CD4-positive, alpha-beta T cell treated with Interleukin-15 for 1 hour (primary cell): ENCODE data around the gene NHSL1.

ENCODE experiments used
- DNase-seq: peaks from one replicate; pipeline ENCODE4 v3.0.0-alpha.2; 2020

Gene NHSL1

GRCh38 chr6:138400326-138400725, 99.0 kb downstream of the NHSL1 start:
- DNase-seq, result no peak

DNA sequence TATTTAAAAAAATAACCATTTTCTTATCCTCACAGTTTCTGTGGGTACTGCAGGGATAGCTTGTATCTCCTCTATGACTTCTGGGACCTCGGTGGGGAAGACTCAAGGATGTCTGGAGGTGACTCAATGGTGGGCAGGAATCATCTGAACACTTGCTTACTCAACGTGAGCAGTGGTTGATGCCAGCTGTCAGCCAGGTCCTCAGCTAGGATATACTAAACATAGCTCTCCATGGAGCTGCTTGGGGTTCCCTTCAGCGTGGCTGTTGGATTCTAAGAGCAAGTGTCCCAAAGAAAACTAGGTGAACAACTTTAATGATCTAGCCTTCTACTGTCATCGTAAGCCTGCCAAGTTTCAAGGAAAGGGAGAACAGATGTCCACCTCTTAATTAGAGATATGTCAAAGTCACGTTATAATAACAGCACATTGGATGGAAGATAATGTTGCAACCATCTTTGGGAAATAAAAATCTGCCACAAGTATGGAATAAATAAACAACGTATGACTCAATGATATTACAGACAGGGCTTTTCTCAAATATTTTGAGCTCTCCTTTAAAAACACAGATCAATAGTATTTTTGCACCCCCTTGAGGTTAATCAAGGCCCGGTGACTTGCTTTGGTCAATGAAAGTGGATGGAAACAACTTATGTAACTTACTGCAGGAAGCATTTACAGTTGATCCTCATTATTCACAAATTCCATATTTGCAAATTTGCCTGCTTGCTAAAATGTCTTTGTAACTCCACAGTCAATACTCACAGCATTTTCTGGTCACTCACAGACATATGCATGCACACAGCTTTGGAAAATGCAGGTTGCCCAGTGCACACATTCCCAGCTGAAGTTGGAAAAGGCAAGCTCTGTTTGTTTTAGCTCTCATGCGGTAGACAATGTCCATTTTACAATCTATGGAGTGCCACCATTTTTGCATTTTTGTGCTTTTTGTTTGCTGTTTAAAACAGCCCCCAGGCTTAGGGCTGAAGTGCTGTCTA, 101.9 kb downstream of the NHSL1 start:
- DNase-seq, result no peak

GRCh38 chr6:138396709-138397108, 102.6 kb downstream of the NHSL1 start:
- no peak for DNase-seq

DNA sequence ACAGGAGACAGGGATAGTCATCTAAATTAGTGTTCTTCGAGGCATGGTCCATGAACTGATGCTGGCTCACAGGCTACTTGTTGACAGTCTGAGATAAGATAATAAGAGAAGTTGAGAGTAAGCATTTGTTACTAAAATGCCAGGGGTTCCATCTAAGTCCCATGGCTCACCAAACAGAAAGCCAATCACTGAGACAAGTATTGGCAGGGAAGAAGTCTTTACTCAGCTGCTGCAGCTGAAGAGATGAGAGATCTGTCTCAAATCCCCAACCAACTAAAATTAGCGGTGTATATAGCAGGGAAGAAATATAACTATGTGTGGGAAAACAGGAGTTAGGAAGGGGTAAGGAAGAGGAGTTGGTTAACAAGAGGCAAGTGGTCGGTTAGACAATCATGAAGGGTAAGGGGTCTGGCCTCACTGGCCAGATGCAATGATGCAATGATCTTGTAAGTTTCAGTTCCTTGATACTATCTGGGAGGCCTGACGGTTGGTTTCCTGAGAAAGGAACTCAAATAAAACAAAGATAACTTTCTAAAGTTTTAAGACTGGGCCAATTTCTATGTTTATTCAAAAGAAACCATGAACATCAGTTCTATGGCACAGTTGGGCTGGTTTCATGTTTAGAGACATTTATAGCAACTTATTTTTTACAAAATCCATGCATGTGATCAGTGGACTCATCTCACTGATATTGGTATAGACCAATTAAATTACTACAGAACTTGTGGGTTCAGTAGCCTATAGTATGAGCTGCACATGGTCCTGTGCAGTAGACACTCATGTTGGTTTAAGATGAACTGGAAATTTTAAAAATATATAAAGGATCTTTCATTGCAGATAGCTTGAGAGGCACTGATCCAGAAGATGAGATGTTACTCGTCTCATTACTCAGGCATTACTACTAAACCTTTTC, 105.2 kb downstream of the NHSL1 start:
- no peak for DNase-seq

DNA sequence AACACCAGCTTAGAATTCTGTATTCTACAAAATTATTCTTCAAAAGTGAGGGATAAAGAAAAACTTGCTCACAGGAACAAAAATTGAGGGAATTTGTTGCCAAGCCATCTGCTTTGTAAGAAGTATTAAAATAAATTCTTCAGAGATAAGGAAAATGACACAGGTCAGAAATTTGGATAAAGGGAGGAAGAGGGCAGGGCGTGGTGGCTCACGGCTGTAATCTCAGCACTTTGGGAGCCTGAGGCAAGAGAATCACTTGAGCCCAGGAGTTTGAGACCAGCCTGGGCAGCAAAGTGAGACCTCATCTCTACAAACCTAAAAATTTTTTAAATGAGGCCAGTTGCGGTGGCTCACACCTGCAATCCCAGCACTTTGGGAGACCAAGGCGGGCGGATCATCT, 109.7 kb downstream of the NHSL1 start:
- DNase-seq, result no peak

- no peak for DNase-seq
Observed at GRCh38 chr6:138387577-138388368, 111.5 kb downstream of the NHSL1 start.

DNA sequence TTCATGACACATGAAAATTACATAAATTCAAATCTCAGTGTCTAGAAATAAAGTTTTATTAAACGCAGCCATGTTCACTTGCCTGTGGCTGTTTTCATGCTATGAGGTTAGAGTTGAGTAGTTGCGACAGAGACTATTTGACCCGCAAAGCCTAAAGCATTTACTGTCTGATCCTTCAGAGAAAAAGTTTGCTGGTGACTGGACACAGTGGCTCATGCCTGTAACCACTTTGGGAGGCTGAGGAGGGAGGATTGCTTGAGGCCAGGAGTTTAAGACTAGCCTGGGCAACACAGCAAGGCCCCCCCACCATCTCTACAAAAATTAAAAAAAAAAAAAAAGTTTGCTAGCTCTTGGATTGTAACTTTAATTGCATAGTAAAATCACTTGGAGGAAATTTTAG, 112.4 kb downstream of the NHSL1 start:
- no peak for DNase-seq

GRCh38 chr6:138383776-138384175, 115.5 kb downstream of the NHSL1 start:
- no peak for DNase-seq

- no peak for DNase-seq
Observed at GRCh38 chr6:138382498-138383265, 116.6 kb downstream of the NHSL1 start.

DNA sequence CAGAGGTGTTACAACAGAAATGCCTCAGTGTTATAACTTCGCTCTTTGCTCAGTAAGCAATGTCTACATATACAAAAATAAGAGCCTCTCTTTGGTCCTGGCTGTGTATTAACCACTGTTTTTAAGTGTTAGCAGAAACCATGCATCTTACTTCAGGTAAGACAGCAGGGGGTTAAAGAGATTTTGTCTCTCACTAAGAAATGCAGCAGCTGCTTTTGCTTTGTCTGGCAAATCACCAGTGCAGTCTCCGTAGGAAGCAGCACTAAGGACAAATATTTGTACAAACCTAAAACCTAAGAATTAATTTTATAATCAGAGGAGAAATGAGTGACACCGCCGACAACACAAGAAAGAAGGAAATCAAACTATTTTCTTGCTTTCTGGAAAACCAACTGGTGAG, 120.8 kb downstream of the NHSL1 start:
- no peak for DNase-seq

DNA sequence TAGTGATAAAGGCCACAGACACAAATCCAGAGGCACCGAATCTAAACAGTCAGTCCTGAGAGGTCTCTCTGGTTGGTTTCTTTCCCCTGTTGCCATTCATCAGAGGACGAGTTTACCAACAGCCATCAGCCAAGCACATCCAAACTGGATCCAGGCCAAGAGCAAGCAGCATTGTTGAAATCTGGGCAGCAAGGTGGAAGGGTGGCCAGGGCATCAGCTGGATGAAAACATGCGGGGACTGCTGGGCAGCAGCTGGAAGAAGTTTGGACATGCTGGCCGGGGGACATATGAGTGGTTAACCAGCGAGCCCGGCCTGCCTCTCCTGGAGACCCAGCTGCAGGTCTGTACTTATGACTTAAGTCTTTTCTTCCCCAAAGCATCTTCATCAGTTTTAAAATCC, 121.5 kb downstream of the NHSL1 start, which contains the start of gene SMIM28:
Gene SMIM28 (plus strand): TSS at position 62 of the 400 bp plus-strand sequence. CDS start 168 bp downstream, at position 230.
- DNase-seq, result no peak

GRCh38 chr6:138377042-138377441, 122.3 kb downstream of the NHSL1 start:
- no peak for DNase-seq

DNA sequence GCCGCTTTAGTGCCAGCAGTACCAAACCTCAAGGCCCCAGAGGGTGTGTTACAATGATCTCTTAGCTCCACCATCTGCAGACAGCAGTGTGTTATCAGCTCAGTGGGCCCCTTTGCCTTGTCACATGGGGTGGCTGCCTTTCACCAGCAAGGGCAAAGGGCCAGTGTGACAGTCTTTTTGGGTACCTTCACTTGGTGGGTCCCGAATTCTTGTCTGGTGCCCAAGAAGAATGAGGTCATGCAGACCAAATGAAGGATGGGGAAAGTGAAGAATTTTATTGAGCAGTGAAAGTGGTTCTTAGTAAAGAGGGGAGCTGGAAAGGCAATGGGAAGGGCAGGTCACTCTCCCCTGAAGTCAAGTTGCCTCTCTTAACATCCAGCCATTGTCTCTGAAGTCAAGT, 124.5 kb downstream of the NHSL1 start:
- DNase-seq, result no peak

GRCh38 chr6:138374230-138374629, 125.1 kb downstream of the NHSL1 start:
- no peak for DNase-seq

GRCh38 chr6:138372711-138373463, 126.4 kb downstream of the NHSL1 start:
- DNase-seq, result no peak
